ENCODE data around the gene EPM2A.
A peak's percentile ranks its signal among the peaks of the same experiment; 100 is the strongest.
"Not testable (repeated sequence)": the region's sequence is repeated elsewhere in the genome, so short reads cannot be mapped to it uniquely, and the experiment has no call there.

The EPM2A gene

DNA sequence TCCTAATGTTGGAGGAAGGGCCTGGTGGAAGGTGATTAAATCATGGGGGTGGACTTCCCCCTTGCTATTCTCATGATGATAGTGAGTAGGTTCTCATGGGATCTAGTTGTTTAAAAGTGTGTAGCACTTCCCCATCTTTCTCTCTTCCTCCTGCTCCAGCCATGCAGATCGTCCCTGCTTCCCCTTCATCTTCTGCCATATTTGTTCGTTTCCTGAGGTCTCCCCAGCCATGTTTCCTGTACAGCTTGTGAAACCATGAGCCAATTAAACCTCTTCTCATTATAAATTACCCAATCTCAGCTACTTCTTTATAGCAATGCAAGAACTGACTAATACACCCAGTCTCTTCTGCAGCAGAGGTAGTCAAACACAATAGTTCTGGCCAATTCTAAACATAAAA, 5.4 kb downstream of the EPM2A start:
- DNase-seq (ENCODE audit: low spot score): no peak

DNA sequence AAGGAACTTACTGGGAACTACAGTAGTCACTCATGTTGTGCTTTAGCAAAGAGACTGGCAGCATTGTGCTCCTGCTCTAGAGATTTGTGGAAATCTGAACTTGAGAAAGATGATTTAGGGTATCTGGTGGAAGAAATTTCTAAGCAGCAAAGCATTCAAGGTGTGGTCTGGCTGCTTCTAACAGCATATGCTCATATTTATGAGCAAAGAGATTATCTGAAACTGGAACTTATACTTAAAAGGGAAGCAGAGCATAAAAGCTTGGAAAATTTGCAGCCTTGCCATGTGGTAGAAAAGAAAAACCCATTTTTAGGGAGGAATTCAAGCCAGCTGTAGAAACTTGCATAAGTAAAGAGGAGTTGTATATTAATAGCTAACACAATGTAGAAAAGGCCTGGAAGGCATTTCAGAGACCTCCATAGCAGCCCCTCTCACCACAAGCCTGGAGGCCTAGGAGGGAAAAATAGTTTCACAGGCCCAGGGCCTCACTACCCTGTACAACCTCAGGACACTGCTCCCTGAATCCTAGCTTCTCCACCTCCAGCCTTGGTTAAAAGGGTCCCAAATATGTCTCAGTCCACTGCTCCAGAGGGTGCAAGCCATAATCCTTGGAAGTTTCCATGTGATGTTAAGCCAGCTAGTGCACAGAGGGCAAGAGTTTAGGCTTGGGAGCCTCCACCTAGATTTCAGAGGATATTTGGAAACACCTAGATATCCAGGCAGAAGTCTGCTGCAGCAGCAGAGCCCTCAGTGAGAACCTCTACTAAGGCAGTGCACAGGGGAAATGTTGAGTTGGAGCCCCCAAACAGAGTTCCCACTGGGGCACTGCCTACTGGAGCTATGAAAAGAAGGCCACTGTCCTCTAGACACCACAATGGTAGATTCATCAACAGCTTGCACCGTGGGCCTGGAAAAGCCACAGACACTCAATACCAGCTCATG, 6.6 kb downstream of the EPM2A start:
- DNase-seq (ENCODE audit: low spot score): no peak

DNA sequence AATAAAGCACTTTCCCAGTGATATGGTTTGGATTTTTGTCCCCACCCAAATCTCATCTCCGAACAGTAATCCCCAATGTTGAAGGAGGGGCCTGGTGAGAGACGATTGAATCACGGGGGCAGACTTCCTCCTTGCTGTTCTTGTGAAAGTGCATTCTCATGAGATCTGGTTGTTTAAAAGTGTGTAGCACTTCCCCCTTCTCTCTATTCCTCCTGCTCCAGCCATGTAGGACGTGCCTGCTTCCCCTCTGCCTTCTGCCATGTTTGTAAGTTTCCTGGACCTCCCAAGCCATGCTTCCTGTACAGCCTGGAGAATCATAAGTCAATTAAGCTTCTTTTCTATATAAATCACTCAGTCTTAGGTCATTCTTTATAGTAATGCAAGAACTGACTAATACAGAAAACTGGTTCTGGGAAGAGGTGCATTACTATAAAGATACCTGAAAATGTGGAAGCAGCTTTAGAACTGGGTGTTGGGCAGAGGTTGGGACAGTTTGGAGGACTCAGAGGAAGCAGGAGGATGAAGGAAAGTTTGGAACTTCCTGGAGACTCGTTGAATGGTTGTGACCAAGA, 7.4 kb downstream of the EPM2A start:
- DNase-seq (ENCODE audit: low spot score): no peak

DNA sequence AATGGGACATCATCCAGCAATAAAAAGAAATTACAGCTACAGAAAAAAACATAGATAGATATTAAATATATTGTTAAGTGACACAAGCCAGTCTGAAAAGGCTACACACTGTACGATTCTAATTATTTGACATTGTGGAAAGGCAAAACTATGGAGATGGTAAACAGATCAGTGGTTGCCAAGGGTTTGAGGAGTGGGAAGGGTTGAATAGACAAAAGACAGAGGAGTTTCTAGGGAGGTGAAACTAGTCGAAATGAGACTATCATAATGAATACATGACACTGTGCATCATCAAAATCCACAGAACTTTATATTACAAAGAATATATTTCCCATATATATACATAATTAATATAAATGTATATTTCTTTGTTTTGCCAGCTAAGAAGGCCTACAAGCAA, 9.8 kb downstream of the EPM2A start:
- no peak for DNase-seq (ENCODE audit: low spot score)

DNA sequence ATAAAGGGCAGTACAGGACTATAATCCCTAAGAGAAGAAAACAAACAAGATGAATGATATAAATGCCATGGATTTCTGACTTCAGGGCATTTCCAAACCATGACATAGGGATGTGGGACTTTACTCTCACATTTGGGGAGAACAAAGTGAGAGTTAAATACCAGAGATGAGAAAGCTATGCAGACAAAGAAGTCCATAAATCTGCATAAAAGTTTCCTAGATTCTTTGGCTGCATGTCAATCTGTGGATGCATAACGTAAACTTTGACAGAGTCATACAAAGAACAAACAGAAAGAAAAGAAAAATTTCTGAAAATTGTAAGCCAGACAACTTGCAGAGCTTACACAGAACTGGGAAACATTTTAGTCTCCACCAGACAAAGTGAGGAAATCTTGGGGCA, 11.7 kb downstream of the EPM2A start:
- no peak for DNase-seq (ENCODE audit: low spot score)

DNA sequence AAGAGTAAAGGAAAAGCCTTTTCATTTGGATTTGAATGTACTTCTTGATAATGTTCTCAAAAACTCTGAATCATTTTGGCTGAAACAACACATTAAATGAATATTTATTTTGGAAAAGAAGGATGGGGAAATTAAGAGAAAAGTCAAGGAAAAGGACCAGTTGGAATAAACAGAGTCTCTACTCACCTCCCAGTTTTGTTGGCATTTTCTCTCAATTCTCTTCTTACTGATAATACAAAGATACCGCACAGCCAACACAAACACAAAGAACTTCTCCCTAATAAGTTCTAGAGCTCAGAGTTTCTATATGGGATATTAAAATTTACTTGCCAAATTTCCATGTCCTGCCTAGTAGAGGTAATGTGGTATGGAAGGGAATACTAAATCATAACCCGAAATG, 13.1 kb downstream of the EPM2A start:
- DNase-seq (ENCODE audit: low spot score): no peak

DNA sequence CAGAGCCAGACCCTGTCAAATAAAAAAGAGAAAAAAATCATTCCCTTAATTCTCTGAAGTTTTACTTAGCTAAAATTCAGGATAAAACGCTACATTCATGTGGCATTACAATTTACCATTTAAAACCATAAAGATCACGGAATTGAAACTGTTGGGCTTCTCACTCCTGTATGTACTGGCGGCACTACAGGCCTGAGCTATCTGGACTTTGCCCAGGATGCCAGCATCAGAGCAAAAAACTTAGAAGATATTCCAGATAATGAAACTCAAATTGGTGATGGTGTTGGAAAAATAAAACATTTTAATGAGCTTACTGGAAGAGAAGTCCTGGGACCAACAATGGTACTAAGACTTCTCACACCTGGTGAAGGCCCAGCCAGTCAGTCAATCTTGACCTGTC, 14.2 kb downstream of the EPM2A start:
- DNase-seq (ENCODE audit: low spot score): no peak

DNA sequence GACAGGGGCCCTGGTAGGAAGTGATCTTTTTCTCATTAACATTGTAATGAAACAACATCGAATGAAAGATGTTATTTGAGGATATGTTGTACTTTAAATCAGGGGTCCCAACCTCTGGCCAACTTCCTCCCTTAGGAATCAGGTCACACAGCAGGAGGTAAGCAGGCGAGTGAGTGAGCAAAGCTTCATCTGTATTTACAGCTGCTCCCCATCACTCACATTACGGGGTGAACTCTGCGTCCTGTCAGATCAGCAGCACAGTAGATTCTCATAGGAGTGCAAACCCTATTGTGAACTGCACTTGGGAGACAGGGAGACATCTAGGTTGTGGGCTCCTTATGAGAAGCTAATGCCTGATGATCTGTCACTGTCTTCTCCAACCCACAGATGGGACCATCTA, 19.9 kb downstream of the EPM2A start:
- no peak for DNase-seq (ENCODE audit: low spot score)

DNA sequence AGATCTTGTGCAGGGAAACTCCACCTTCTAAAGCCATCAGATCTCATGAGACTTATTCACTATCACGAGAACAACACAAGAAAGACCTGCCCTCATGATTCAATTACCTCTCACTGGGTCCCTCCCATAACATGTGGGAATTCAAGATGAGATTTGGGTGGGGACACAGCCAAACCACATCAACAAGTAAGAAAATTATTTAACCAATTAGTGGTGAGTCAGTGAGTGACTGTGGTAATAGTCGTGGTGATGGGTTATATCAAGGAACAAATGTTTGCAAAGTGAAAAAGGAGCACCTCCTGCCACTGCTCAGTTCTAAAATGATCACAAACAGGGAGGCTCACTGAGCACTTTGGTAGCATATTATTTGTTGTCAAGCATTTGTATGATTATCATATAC, 20.6 kb downstream of the EPM2A start:
- no peak for DNase-seq (ENCODE audit: low spot score)

DNA sequence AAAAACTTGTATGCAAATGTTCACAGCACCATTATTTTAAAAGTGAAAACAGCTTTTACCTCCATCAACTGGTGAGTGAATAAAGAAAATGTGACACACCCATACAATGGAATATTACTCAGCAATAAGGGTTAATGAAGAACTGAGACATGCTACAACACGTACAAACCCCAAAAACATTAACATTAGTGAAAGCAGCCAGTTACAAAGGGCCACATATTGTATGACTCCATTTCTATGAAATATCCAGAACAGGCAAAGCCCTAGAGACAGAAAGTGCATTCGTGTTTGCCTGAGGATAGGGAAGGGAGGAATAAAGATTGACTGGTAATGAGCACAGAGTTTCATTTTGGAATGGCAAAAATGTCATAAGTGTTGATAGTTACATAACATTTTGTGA, 21.5 kb downstream of the EPM2A start:
- DNase-seq (ENCODE audit: low spot score): no peak

DNA sequence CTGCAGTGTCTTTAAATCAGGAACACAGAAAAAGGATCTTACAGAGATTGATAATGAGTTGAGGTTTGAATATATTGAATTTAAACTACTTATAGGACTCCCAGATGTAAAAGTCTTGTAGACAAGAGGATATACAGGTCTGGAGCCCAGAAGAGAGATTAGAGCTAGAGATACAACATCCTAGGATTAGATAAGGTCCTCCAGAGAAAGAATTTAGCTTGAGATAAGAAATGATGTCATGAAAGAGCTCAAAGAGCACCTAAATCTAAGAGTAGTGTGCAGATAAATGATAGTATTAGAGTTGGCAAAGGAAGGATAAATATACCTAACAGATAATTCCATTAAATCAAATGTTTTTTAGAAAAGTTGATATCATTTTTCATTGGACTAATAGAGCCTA, 23.9 kb downstream of the EPM2A start:
- DNase-seq (ENCODE audit: low spot score): no peak

DNA sequence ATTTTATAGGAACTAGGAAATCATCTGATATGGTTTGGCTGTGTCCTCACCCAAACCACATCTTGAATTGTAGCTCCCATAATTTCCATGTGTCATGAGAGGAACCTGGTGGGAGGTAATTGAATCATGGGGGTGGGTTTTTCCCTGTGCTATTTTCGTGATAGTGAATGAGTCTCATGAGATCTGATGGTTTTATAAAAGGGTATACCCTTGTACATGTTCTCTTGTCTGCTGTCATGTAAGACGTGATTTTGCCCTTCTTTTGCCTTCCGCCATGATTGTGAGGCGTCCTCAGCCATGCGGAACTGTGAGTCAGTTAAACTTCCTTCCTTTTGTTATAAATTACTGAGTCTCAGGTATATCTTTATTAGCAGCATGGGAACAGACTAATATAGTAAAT, 27.9 kb downstream of the EPM2A start:
- DNase-seq (ENCODE audit: low spot score): no peak

DNA sequence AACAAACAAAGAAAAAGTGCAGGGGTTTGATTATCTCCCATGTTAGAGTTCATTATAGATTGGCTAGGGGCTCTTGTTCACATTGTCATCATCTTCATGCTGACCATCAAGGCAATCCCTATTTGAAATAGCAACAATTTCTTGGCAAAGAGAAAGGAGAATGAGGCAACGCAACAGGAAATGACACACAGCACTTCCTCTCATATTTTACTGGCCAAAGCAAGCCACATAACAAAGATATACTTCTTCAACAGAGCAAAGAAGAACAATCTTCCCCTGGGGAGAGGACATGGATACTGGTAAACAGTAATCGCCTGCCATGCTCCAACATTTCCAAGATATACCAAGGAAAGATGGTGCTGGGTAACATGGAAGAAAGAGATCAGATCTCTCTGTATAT, 29.8 kb downstream of the EPM2A start:
- peak; percentile 51 for DNase-seq (ENCODE audit: low spot score)

DNA sequence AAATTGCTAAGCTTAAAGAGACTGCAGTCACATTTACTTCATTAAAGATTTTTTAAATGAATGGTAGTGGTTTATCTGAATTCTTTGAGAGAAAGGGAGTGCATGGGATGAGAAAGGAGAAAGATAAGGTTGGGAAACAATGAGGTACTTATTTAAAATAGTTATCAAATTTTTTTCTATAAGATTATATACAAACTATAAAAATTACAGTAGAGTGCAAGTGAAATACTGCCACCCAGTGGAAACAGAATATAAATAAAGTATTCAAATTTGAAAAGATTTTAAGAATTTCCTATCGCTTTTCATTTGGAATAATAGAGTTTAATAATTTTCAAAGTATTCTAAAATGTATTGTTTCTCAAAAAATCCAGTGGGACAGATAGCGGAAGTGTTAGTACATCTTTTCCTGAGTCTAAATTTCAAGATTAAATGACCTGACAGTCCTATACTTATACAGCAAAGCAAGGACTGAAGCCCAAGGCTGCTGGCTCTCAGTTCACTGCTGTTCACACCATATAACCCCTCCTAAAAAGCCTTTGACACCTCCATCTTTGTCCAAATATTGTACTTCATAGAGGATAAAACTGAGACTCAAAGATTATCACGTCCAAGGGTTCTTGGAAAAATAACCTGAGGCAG, 31.1 kb downstream of the EPM2A start:
- DNase-seq (ENCODE audit: low spot score): peak; percentile 50

DNA sequence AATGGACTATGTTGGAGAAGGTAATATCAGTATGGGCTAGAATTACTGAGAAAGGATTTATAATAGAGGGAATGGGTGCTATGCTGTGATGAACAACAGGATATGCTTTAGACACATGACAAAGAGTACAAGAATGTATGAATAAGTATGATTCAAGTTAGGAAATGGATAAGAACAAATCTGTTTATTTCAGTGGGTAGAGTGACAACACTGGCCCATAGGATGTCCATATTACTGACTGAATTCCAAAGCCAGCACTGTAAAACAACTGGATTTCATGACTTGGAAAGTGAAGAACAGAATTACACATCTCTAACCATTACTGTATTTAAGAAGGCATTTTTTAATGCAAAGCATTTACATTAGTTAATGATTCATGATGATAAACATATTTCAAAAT, 35.9 kb downstream of the EPM2A start:
- peak; percentile 80 for DNase-seq (ENCODE audit: low spot score)

DNA sequence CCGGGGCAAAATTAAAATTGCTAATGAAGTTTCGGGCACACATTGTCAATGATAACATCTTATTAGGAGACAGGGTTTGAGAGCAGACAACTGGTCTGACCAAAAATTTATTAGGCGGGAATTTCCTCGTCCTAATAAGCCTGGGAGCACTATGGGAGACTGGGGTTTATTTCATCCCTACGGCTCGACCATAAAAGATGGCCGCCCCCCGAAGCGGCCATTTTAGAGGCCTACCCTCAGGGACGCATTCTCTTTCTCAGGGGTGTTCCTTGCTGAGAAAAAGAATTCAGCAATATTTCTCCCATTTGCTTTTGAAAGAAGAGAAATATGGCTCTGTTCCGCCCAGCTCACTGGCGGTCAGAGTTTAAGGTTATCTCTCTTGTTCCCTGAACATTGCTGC, 37.9 kb downstream of the EPM2A start:
- DNase-seq (ENCODE audit: low spot score): not testable (repeated sequence)

DNA sequence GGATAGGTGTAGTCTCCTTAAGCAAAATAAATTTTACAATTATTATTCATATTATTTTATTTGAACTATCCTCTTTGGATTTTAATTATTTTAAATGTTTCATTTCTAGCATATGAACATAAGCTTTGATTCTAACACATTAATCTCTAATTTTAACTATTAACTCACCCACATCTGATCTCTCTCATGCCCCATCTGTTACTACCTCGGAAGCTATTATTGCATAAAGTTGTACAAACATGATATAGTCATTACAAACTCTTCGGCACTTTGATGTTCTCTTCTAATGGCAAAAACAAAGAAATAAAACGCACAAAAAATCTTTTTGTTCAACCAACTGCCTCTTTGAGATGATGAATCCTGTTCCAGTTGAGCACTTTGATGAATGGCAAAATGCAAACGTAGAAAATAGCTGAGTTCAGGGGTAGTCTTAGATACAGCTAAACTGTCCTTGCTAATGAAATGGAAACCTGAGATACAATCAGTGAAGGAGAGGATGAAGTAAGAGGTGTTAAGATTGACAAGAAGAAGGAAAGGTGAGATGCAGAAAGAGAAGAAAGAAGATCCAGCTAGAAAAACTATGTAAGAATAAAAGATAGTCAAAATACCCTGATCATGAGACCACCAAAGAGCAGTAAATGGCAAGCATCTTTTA, 41.1 kb downstream of the EPM2A start:
- no peak for DNase-seq (ENCODE audit: low spot score)

DNA sequence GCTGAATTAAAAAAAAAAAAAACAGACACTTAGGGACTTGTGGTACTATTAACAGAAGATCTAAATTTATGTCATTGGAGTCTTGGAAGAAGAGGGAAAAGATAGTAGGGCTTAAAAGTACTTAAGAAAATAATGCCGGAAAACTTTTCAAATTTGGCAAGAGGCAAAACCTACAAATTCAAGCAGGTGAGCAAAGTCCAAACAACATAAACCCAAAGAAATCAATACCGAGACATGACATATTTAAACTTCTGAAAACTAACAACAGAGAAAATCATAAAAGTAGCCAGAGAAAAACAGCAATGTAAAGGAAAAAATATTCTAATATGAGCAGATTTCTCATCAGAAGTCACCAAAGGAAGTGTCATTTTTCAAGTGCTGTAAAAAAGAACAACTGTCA, 44.4 kb downstream of the EPM2A start:
- DNase-seq (ENCODE audit: low spot score): no peak

DNA sequence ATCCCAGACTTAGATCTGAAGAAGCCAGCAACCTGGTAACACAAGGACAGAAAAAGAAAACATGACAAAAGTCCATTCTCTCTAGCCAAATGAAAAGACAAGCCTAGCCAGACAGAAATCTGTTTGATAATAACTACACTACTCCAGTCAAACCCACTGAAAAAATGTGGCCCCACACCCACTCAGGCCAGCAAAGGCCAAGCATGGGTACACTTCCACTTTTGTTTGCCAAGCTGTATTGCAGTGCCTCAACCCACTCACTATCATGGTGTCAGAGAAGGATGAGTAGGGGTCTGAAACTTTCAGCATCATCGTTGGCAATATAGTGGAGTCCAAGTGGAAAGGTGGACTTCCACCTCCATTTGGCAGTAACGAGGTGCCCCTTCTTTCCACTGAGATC, 45.8 kb downstream of the EPM2A start:
- no peak for DNase-seq (ENCODE audit: low spot score)

DNA sequence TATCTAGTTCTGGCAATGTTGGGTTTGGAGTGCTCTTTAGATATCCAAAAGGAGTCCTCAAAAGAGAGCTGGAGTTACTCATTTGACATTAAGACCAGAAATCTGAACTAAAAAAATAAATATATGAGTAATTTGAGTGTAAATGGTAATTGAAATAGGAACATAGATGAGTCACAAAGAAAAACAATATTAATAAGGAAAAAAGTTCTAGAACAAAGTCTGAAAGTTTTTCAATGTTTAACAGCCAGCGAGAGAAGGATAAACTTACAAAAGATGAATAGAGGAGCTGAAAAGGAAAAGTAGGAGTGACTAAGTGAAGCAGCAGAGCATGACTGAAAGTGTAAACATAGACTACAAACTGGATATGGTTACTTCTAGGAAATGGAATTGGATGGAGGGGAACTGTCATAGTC, 46.8 kb downstream of the EPM2A start:
- no peak for DNase-seq (ENCODE audit: low spot score)

DNA sequence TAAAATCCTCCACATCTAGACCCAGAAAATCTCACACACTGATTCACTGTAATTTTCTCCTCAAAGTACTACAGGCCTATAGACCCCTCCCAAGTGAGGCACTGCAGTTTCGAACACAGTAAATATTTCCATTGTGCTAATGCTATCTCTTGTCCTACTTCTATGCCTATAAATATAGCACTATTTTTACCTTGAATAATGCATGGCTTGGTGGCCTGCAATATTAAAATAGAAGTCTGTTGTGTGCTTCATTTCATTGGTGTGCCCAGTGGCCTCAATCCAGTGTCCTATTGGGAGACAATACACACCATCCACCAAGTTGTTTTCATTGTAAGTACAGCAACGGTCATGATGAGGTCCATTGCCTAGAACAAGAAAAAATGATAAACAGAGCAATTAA, 49.4 kb downstream of the EPM2A start:
- DNase-seq (ENCODE audit: low spot score): no peak

DNA sequence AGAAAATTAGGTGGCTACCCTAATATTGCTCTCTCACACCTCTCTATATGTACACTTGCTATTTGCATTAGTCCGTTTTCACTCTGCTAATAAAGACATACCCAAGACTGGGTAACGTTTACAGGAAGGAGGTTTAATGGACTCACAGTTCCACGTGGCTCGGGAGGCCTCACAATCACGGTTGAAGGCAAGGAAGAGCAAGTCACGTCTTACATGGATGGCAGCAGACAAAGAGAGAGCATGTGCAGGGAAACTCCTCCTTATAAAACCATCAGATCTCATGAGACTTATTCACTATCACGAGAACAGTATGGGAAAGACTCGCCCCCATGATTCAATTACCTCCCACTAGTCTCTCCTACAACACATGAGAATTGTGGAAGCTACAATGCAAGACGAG, 53.4 kb downstream of the EPM2A start:
- no peak for DNase-seq (ENCODE audit: low spot score)

DNA sequence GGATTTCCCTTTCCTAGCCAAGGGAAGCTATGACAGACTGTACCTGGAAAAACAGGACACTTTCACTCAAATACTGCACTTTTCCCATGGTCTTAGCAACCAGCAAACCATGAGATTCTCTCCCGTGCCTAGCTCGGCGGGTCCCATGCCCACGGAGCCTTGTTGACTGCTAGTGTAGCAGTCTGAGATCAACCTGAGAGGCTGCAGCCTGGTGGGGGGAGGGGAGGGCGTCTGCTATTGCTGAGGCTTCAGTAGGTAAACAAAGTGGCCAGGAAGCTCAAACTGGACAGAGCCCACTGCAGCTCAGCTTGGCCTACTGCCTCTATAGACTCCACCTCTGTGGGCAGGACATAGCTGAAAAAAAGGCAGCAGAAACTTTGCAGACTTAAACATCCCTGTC, 61.8 kb downstream of the EPM2A start:
- no peak for DNase-seq (ENCODE audit: low spot score)

Data from RKO (cell line).